ENCODE results near the gene ZDHHC9. TPM values are rescaled to one million over a fixed set of nuclear protein-coding genes. Genes with fewer than 3 reads are reported as not detected.

ZDHHC9 gene
- polyA plus RNA-seq, 3 donors from 2014 or later, result 1.4 to 2.2 (median 1.6) TPM

DNA sequence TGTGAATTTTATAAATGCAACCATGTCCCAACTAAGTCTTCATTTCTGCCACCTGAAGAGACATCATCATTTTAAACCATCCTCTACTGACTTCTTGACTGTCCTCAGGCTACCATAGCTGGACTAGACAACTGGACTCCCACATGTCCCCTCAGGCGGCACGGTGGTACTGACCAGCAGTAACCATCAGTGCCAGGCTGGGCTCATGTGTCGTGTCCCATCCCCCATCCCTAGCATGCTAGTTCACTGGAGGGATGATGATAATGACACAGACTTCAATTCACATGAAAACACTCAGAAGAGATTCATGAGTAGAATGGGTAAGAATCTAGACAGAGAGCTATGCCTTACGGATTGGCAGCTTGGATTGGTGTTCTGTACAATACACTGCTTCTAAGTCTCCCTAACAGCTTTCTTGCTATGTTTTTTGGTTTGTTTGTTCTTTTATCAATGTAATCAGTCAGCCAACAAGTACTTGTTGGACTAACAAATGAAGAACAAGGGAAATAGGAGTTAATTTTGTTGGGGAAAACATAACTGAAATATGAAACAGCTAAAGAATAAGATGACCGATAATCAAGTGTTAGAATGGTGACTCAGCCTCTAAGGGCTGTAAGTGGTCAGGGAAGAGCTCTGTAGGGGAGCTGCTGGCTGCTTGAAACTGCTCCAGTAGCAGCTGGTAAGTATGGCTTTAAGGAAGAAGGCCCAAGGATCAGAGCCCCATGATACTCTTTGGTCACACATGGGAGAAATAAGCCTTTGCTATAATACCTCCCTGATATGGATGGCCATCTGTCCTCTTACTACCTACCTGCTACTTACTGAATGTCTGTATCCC lies 10.3 kb downstream of the ZDHHC9 start:
- H3K27me3 Mint-ChIP-seq (ENCODE audit: low read depth in 3 of 3), result peaks cover 0 to 5% (median 4%) of the 10 kb centered on the region in 3 donors
- H3K36me3 Mint-ChIP-seq, result peaks cover 0 to 3% (median 0%) of the 10 kb centered on the region in 3 donors
- H3K27ac Mint-ChIP-seq, result no peak overlapping the region
- no peak for DNase-seq
- no peaks in the 10 kb centered on the region for H3K4me1 Mint-ChIP-seq
- H3K4me3 Mint-ChIP-seq, result no peak overlapping the region
- no peaks in the 10 kb centered on the region for H3K9me3 Mint-ChIP-seq

DNA sequence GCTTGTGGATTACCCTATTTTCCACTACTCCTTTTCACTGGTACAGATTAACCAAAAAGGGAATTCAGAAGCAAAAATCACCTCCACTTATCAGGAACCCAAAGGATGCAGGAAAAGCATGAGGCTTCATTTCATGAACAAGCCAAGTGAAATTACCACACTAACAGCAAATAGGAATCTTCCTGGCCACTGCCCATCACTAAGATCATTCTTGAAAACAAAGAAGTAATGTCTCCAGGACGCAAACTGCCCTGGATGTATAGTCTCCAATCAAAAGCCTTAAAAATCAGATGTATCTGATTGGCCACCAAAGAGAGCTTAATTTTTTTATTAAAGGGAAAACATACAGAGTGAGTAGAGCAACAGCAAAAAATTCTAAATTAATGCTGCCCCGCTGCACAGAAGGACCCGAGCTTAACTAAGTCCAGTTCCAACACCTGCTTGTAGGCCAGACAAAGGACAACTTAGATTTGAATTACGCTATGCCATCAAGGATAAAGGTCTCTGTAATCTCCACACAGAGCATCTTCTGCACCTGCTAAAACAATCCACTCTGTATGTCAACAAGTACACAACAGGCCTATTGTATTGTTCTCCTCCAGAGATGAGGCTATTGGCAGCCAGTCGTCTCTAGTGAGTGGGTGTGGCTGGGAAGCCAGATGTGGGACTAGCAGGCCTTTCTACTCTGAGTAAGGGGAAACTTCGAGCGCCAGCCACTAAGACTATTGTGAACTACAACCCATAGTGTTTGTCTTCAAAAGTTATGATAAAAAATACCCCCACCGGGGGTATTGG lies 12.4 kb downstream of the ZDHHC9 start:
- no peak overlapping the region for H3K4me3 Mint-ChIP-seq
- no peaks in the 10 kb centered on the region for H3K4me1 Mint-ChIP-seq
- no peaks in the 10 kb centered on the region for H3K9me3 Mint-ChIP-seq
- H3K27ac Mint-ChIP-seq, result no peak overlapping the region
- H3K27me3 Mint-ChIP-seq (ENCODE audit: low read depth in 3 of 3), result peaks cover 0 to 5% (median 4%) of the 10 kb centered on the region in 3 donors
- H3K36me3 Mint-ChIP-seq, result peaks cover 0 to 3% (median 0%) of the 10 kb centered on the region in 3 donors
- DNase-seq, result no peak

DNA sequence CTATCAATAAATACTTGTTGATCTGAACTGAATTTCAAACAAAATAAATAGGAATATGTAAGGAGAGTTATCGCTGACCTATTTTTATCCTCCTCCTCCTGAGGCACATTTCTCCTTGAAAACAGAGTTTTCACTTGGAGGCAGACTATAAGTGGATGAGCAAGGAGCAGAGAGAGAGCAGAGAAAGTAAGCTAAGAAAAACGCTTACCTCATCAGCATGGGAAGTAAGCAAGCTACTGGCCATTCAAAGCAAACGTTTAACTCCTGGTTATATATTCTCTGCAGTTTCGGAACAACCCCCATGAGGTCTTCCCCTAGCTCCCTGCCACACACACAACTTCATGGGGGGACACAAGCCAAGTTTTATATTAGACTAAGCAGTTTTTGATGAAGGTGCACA lies 13.2 kb downstream of the ZDHHC9 start:
- peaks cover 0 to 3% (median 0%) of the 10 kb centered on the region in 3 donors for H3K36me3 Mint-ChIP-seq
- H3K9me3 Mint-ChIP-seq, result no peaks in the 10 kb centered on the region
- H3K4me3 Mint-ChIP-seq, result no peak overlapping the region
- peaks cover 0 to 5% (median 4%) of the 10 kb centered on the region in 3 donors for H3K27me3 Mint-ChIP-seq (ENCODE audit: low read depth in 3 of 3)
- DNase-seq, result no peak
- no peak overlapping the region for H3K27ac Mint-ChIP-seq
- H3K4me1 Mint-ChIP-seq, result no peaks in the 10 kb centered on the region

DNA sequence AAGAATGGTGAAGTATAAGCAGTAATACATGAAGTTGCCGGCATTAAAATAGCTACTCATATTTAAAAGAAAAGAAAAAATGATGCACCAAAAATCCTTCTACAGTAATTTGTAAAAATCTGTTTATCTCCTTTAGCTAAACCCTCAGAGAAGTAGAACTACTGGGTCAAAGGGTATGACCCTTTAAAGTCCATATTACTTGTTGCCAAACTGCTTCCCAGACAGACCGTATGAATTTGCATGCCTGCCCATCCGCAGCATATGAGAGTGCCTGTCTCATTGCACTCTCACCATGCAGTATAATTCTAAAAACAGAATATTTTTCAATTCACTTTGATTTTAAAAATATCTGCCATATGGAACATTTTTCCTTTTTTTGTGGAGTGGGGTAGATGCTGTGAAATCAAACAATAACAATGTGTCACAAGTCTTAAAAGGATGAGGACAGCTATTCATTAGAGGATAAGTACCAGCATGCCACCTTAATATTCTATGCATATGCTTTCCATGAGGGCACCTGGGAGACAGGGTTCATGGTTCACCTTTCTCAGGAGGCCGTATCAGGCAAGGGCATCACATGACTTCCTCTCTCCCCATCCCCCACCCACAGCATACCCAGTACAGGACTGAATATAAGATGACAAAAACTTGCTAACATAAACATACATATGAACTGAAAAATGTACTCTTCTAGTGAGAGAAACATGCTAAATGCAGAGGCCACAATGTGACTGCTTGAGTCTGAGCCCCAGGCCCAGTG lies 17.8 kb downstream of the ZDHHC9 start:
- no peaks in the 10 kb centered on the region for H3K9me3 Mint-ChIP-seq
- H3K4me1 Mint-ChIP-seq, result peaks cover 2 to 6% of the 10 kb centered on the region in 2 donors
- H3K27ac Mint-ChIP-seq, result no peak overlapping the region
- DNase-seq, result no peak
- H3K4me3 Mint-ChIP-seq, result no peak overlapping the region
- peaks cover 0 to 3% (median 0%) of the 10 kb centered on the region in 3 donors for H3K36me3 Mint-ChIP-seq
- H3K27me3 Mint-ChIP-seq (ENCODE audit: low read depth in 3 of 3), result peaks cover 0 to 7% (median 0%) of the 10 kb centered on the region in 3 donors

DNA sequence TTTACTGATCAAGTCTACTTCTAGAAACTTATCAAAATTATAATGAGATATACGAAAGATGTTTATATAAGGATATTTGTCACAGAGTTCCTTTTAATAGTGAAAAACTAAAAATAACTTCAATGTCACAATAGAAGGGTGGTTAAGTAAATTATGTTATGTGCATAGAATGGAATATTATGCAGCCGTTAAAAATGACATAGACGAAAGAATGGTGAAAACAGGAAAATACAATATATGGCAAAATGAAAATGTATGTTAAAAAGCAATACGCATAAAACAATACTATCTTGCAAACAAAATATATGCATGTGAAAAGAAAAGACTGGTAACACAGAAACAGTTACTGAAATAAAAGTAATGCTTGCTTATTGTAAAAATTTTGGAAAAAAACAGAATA lies 19.1 kb downstream of the ZDHHC9 start:
- Mint-ChIP-seq H3K4me1 (peaks cover 2 to 6% of the 10 kb centered on the region in 2 donors), H3K27me3 (ENCODE audit: low read depth in 3 of 3) (peaks cover 0 to 4% (median 0%) of the 10 kb centered on the region in 3 donors), H3K4me3 (no peak overlapping the region), H3K9me3 (no peaks in the 10 kb centered on the region), H3K36me3 (peaks cover 0 to 3% (median 0%) of the 10 kb centered on the region in 3 donors), H3K27ac (no peak overlapping the region)
- no peak for DNase-seq

GRCh38 chrX:129823522-129823921 lies 20.2 kb downstream of the ZDHHC9 start:
- H3K4me1 Mint-ChIP-seq, result peaks cover 2 to 6% of the 10 kb centered on the region in 2 donors
- H3K27ac Mint-ChIP-seq, result peak overlapping the region in 1 of 6 donors; percentile 41
- peaks cover 0 to 2% (median 0%) of the 10 kb centered on the region in 3 donors for H3K27me3 Mint-ChIP-seq (ENCODE audit: low read depth in 3 of 3)
- no peak for DNase-seq
- H3K4me3 Mint-ChIP-seq, result no peak overlapping the region
- H3K36me3 Mint-ChIP-seq, result peaks cover 0 to under 1% (median 0%) of the 10 kb centered on the region in 3 donors
- H3K9me3 Mint-ChIP-seq, result no peaks in the 10 kb centered on the region

- Mint-ChIP-seq H3K9me3 (no peaks in the 10 kb centered on the region), H3K4me3 (no peak overlapping the region), H3K27me3 (ENCODE audit: low read depth in 3 of 3) (peaks cover 0 to 2% (median 0%) of the 10 kb centered on the region in 3 donors), H3K4me1 (peaks cover 2 to 6% of the 10 kb centered on the region in 2 donors), H3K27ac (peak overlapping the region in 1 of 6 donors; percentile 12), H3K36me3 (no peaks in the 10 kb centered on the region)
- peak; percentile 41 to 63 (median 55) for DNase-seq
These were observed 20.6 kb downstream of the ZDHHC9 start for GRCh38 chrX:129823115-129823514.

- Mint-ChIP-seq H3K36me3 (peaks cover 0 to 3% (median 0%) of the 10 kb centered on the region in 3 donors), H3K27ac (no peak overlapping the region), H3K9me3 (no peaks in the 10 kb centered on the region), H3K4me3 (no peak overlapping the region), H3K27me3 (ENCODE audit: low read depth in 3 of 3) (no peaks in the 10 kb centered on the region), H3K4me1 (peaks cover 0 to 4% of the 10 kb centered on the region in 2 donors)
- no peak for DNase-seq
These were observed 25.6 kb downstream of the ZDHHC9 start for GRCh38 chrX:129818123-129818522.

DNA sequence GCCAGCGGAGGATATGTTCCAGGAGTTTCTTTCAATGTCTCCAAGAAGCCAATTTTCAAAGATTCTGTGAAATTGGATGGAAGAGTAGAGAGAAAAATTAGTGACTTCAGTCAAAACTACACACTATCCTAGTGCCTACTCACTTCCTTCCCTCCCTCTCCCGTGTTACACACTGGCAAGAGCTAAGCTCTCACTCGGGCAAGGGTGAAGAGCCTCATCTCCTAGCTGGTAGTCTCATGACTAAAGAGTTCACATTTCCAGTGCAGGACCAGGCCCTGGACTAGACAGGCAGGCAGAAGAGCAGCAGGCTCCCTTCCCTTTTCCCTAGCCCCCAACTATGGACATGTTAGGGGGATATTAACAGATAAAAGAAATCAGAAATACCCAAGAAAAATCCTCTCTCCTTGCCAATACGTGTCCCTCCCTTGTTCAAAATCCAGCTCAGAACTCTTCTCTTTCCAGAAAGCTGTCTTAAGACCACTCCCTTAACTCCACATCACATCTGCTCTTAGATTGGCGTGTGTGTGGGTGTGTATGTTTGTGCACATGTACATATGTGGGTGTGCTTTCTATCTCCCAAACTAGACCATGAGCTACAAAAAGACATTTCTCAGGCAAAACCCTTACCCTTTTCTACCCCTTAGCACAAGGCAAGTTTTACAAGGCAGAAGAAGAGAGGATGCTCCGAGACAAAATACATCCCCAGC lies 29.9 kb downstream of the ZDHHC9 start:
- Mint-ChIP-seq H3K4me1 (peaks cover 7 to 8% of the 10 kb centered on the region in 2 donors), H3K4me3 (no peak overlapping the region), H3K27ac (no peak overlapping the region), H3K27me3 (ENCODE audit: low read depth in 3 of 3) (no peaks in the 10 kb centered on the region), H3K36me3 (peaks cover 3 to 5% (median 5%) of the 10 kb centered on the region in 3 donors), H3K9me3 (no peaks in the 10 kb centered on the region)
- no peak for DNase-seq

DNA sequence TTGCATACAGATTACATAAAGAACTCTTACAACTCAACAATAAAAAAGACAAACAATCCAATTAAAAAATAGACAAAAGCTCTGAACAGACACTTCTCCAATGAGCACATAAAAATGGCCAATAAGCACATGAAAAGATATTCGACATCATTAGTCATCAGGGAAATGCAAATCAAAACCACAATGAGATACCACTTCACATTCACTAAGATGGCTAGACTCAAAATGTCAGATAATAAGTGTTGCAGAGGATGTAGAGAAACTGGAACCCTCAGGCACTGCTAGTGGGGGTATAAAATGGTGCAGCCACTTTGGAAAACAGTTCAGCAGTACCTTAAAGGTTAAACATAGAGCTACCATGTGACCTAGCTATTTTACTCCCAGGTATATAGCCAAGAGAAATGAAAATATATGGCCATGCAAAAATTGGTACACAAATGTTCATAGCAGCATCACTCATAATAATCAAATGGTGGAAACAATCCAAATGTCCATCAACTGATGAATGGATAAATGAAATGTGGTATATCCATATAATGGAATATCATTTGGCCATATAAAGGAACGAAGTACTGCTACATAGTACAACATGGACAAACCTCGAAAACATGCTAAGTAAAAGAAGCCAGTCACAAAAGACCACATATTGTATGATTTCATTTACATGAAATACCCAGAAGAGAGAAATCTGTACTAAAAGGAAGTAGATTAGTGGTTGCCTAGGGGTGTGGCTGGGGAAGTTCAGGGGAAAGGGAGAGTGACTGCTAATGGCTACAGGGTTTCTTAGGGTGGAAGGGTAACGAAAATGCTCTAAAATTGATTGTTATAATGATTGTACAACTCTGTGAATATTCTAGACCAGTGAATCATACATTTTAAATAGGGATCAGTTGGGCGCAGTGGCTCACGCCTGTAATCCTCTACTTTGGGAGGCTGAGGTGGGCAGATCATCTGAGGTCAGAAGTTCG lies 34.6 kb downstream of the ZDHHC9 start:
- H3K27ac Mint-ChIP-seq, result peak overlapping the region in 1 of 6 donors; percentile 43
- peaks cover 12 to 14% of the 10 kb centered on the region in 2 donors for H3K4me1 Mint-ChIP-seq
- H3K4me3 Mint-ChIP-seq, result peak overlapping the region in 1 of 5 donors; percentile 30

DNA sequence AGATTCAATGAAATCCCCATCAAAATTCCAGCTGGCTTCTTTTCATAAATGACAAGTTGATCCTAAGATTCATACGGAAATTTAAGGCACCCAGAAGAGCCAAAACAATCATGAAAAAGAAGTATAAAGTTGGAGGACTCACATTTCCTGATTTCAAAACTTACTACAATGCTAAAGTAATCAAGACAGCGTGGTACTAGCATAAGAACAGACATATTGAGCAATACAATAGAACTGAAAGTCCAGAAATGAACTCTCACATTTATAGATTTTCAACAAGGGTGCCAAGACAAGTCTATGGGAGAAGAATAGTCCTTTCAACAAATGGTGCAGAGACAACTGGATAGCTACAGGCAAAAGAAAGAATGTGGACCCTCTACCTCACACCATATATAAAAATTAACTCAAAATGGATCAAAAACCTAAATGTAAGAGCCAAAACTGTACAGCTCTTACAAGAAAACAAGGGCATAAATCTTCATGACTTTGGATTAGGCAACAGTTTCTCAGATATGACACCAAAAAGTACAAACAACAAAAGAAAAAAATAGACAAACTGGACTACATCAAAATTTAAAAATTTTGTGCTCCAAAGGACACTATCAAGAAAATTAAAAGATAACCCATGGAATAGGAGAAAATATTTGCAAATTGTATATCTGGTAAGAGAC lies 35.4 kb downstream of the ZDHHC9 start:
- H3K9me3 Mint-ChIP-seq, result no peaks in the 10 kb centered on the region
- H3K27me3 Mint-ChIP-seq (ENCODE audit: low read depth in 3 of 3), result no peaks in the 10 kb centered on the region
- peaks cover 12 to 14% of the 10 kb centered on the region in 2 donors for H3K4me1 Mint-ChIP-seq
- H3K4me3 Mint-ChIP-seq, result peak overlapping the region in 1 of 5 donors; percentile 30
- no peak for DNase-seq
- no peak overlapping the region for H3K27ac Mint-ChIP-seq
- peaks cover 0 to 5% (median 5%) of the 10 kb centered on the region in 3 donors for H3K36me3 Mint-ChIP-seq

More for the DNA sequence above, 34.6 kb downstream of the ZDHHC9 start:
- Mint-ChIP-seq H3K9me3 (no peaks in the 10 kb centered on the region), H3K27me3 (ENCODE audit: low read depth in 3 of 3) (no peaks in the 10 kb centered on the region), H3K36me3 (peaks cover 3 to 5% (median 5%) of the 10 kb centered on the region in 3 donors)
- DNase-seq, result no peak

Data from immature natural killer cell (primary cell).